BLaER1 treated with 17β-estradiol and CSF1 and Interleukin-3, amounts not matched to agents 10 nM and 100 nM (cell line): Measurements from ENCODE around the gene PCNX3.

Experiments used
- H3K27ac ChIP-seq, 11 experiments: shearing (Covaris generic); formaldehyde crosslinking; 2 replicates each; pipeline ENCODE4 v1.8.1; 2022
- H3K27me3 ChIP-seq, 11 experiments: shearing (Covaris generic); formaldehyde crosslinking; 2 replicates each; pipeline ENCODE4 v1.8.1; 2022
- H3K36me3 ChIP-seq, 11 experiments: shearing (Covaris generic); formaldehyde crosslinking; 2 replicates each; pipeline ENCODE4 v1.8.1; 2022
- H3K4me1 ChIP-seq, 10 experiments: shearing (Covaris generic); formaldehyde crosslinking; 2 replicates each; pipeline ENCODE4 v1.8.1; 2022
- H3K4me2 ChIP-seq, 11 experiments: shearing (Covaris generic); formaldehyde crosslinking; 2 replicates each; pipeline ENCODE4 v1.8.1; 2022
- H3K4me3 ChIP-seq, 10 experiments: shearing (Covaris generic); formaldehyde crosslinking; 2 replicates each; pipeline ENCODE4 v1.8.1; 2022
- H3K9ac ChIP-seq, 11 experiments: shearing (Covaris generic); formaldehyde crosslinking; 2 replicates each; pipeline ENCODE4 v1.8.1; 2022
- H3K9me3 ChIP-seq, 11 experiments: shearing (Covaris generic); formaldehyde crosslinking; replicated peaks in 1 of 11; 2 replicates each; pipeline ENCODE4 v1.8.1; 2022
- H4K20me1 ChIP-seq, 11 experiments: shearing (Covaris generic); formaldehyde crosslinking; 2 replicates each; pipeline ENCODE4 v1.8.1; 2022
- Cebpa-rat ChIP-seq, 11 experiments: shearing (Covaris generic); IDR thresholded peaks; 2 replicates each; pipeline ENCODE4 v1.8.1; 2022

The PCNX3 gene

DNA sequence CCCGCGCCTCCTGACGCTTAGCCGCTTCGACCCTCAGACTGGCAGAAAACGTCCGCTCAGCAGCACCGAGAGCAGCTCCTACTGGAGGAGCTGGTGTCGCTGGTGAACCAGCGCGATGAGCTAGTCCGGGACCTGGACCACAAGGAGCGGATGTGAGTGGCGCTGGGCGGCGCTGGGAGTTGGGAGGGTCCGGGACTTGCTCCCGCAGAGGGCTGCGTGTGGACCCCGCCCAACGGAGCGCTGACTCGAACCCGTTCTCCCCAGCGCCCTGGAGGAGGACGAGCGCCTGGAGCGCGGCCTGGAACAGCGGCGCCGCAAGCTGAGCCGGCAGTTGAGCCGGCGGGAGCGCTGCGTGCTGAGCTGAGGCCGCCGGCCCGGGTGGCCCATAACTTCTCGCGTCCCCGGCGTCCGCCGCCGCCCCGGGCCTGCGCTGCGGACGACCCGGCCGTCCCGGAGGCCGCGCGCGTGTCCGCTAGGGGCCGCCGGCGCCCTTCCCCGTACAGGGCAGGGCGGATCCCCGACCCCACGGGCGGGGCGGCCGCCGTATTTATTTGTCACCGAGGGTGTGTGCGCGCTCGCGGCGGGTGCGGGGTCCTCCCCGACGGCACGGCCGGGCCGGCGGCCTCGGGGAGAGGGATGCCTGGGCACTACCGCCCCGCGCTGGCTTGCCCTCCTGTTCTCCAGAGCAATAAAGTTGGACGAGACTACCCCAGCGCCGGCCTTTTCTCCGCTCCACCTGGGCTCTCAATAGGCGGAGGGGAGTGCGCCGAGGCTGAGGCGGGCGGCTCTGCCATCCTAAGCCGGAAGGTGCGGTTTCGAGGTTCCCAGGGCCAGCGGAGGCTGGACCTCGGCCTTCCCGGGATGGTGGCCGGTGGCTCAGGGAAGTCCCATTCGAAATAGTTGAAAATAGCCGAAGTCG, 23.4 kb upstream of the PCNX3 start:
- Histone ChIP-seq H3K36me3 (peaks cover 38 to 50% (median 44%) of the 10 kb centered on the region in 11 experiments), H4K20me1 (peaks cover 7 to 84% (median 33%) of the 10 kb centered on the region in 11 experiments; a peak in 18 of 22 replicates), H3K27me3 (no peaks in the 10 kb centered on the region), H3K4me1 (peaks cover 46 to 69% (median 61%) of the 10 kb centered on the region in 10 experiments), H3K9me3 (no peaks in the 10 kb centered on the region), H3K9ac (no peak overlapping the region), H3K4me3 (no peak overlapping the region), H3K4me2 (no peak overlapping the region; a peak in 1 of 22 replicates), H3K27ac (no peak overlapping the region)
- no peak for TF ChIP-seq Cebpa-rat (IDR thresholded peaks at IDR 0.05)

DNA sequence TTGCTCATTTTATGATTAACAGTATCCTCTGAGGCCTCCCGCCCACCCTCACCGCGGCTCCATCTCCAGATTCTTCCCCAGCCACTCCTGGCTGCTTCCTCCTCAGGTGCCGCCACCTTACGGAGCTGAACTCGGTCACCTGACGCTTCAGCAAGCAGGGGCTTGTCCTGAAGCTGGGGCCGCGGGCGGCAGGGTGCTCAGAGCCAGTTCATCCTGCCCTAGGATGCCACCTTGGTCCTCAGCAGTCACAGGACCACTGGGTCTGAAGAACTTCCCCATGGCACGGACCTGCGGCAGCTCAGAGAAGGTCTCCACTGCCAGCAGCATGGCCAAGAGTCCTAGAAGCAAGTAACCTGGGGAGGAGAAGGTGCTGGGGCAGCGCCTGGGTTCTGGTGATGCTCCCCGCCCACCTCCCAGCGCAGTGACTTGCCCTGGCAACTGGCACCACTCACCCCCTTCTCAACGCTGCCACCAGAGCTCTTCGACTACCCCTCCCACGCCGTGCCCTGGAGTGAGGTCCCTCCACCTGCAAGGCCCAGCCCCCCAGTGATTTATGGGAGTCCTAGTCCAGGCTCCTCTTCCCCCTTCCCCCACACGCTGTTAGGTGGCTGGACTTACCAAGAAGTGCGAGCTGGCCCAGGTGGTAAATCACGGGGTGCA, 22.6 kb upstream of the PCNX3 start:
- Histone ChIP-seq H3K4me3 (no peak overlapping the region), H4K20me1 (peaks cover 13 to 91% (median 36%) of the 10 kb centered on the region in 11 experiments; a peak in 19 of 22 replicates), H3K4me2 (peak overlapping the region in 3 of 11 experiments; percentile 31 to 51 (median 47); a peak in 4 of 22 replicates), H3K4me1 (peaks cover 38 to 68% (median 59%) of the 10 kb centered on the region in 10 experiments), H3K9me3 (no peaks in the 10 kb centered on the region), H3K27me3 (no peaks in the 10 kb centered on the region), H3K9ac (peak overlapping the region in 1 of 11 experiments; percentile 34; a peak in 1 of 22 replicates), H3K36me3 (peaks cover 44 to 56% (median 50%) of the 10 kb centered on the region in 11 experiments), H3K27ac (no peak overlapping the region)
- no peak for TF ChIP-seq Cebpa-rat (IDR thresholded peaks at IDR 0.05)

DNA sequence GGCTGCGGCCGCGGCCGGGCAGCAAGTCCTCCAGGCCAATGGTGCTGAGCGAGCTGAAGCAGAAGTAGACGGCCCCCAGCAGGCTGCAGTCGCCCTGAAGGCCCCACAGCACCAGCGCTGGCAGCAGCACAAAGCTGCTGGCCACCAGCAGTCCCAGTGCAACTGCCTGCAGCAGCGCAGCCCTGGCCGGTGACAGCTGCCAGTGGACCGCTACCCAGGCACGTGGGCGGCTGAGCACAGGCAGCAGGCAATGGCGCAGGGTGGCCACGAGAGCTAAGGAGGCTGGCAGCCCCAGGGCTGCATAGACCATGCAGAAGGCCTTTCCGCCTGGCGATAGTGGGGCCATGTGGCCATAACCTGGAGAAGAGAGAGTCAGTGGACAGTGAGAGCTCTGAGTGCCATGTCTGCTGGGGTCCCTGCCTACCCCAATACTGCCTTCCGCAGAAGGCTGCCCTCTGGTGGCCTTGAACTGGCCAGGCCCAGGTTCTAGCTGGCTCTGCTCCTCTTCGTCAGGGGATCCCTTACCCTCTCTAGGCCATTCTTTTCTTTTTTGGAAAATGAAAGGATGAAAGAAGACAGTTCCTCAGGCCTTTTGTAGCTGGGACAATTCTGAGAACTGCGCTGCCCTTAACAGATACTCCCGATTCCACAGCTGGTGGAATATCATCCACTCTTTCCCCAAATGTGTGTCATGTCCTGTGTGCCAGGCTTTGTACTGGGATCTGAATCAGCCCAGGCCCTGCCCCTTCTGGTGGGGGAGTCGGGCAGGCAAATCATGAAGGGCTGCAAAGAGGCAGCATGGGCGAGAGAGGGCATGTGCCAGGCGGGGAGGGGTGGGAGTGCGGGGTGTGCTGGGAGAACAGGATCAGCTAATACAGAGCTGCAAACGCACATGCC, 21.8 kb upstream of the PCNX3 start:
- Histone ChIP-seq H3K9me3 (no peaks in the 10 kb centered on the region), H3K4me2 (peak overlapping the region in 4 of 11 experiments; percentile 9 to 51 (median 39); a peak in 7 of 22 replicates), H3K4me1 (peaks cover 31 to 65% (median 53%) of the 10 kb centered on the region in 10 experiments), H3K9ac (peak overlapping the region in 5 of 11 experiments; percentile 2 to 34 (median 25); a peak in 3 of 22 replicates), H3K36me3 (peaks cover 52 to 64% (median 58%) of the 10 kb centered on the region in 11 experiments), H3K27me3 (no peaks in the 10 kb centered on the region), H4K20me1 (peaks cover 20 to 93% (median 33%) of the 10 kb centered on the region in 11 experiments; a peak in 19 of 22 replicates), H3K4me3 (no peak overlapping the region), H3K27ac (peak overlapping the region in 1 of 11 experiments; percentile 4; a peak in 1 of 22 replicates)
- TF ChIP-seq Cebpa-rat (IDR thresholded peaks at IDR 0.05), result no peak

DNA sequence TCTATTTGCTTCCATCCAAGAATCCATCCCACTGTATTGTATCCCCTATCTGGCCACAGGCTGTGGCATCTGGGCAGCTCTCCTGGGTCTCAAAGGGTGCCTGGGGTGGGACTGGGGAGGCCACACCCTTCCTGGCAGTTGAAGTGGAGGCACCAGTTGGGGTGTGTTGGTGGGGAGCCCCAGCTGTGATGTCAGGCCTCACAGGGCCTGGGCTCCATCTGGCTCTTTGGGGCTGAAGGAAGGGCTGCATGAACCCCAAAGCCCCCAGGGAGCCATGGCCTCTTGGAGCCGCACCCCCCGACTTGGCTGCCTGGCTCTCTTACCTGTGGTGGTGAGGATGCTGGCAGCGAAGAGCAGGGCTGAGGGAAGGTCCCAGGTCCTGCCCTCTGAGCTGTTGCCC, 20.4 kb upstream of the PCNX3 start:
- peaks cover 17 to 52% (median 40%) of the 10 kb centered on the region in 10 experiments for H3K4me1 ChIP-seq
- no peak overlapping the region; a peak in 1 of 20 replicates for H3K4me3 ChIP-seq
- H3K27ac ChIP-seq, result peak overlapping the region in 8 of 11 experiments; percentile 2 to 54 (median 42); a peak in 17 of 22 replicates
- H3K4me2 ChIP-seq, result peak overlapping the region; percentile 36 to 71 (median 55)
- no peaks in the 10 kb centered on the region for H3K9me3 ChIP-seq
- peak overlapping the region; percentile 8 to 66 (median 46); a peak in 13 of 22 replicates for H3K9ac ChIP-seq
- no peak for TF ChIP-seq Cebpa-rat (IDR thresholded peaks at IDR 0.05)
- peaks cover 15 to 92% (median 35%) of the 10 kb centered on the region in 11 experiments; a peak in 18 of 22 replicates for H4K20me1 ChIP-seq
- no peaks in the 10 kb centered on the region for H3K27me3 ChIP-seq
- peaks cover 56 to 70% (median 62%) of the 10 kb centered on the region in 11 experiments for H3K36me3 ChIP-seq

DNA sequence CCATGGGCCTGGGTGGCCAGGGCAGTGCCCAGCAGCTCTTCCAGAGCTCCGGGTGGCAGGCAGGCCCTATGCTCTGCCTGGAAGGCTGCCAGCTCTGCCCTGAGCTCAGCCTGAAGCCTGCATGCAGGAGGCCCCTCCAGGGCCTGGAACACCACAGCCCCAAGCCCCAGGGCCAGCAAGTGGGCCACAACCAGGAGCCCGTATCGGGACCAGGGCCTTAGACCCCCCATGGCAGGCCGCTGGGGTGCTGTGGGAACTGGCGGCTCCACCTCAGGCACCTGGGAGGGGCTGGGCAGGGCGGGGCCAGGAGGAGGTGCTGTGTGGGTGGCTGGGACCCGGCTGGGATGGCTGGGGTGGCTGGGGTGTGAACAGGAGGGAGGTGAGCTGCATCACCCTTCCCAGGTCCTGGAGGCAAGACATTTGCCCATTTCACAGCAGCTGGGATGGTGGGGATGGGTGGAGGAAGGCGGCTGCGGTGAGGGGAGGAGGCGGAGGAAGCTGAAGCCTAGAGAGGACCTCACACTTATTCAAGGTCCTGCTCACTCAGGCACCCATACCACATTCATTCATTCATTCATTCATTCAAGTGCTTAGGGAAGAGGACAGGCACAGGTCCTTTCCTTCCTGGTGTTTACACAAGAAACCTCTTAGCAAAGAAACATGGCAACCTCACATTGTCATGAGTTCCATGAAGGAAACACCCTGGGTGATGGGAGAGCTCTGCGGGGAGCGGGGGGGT, 19.9 kb upstream of the PCNX3 start, which contains the start of gene KCNK7:
KCNK7 (minus strand) TSS at position 258 of the 739 bp plus-strand sequence; CDS start at position 230, 28 bp downstream.
- Histone ChIP-seq H3K27me3 (no peaks in the 10 kb centered on the region), H4K20me1 (peaks cover 15 to 93% (median 36%) of the 10 kb centered on the region in 11 experiments; a peak in 17 of 22 replicates), H3K4me1 (peaks cover 16 to 49% (median 38%) of the 10 kb centered on the region in 10 experiments), H3K4me2 (peak within 1 kb of the TSS; percentile 36 to 71 (median 55)), H3K9ac (peak within 1 kb of the TSS; percentile 8 to 66 (median 46); a peak in 14 of 22 replicates), H3K27ac (peak within 1 kb of the TSS in 8 of 11 experiments; percentile 2 to 54 (median 46); a peak in 17 of 22 replicates), H3K9me3 (no peaks in the 10 kb centered on the region), H3K36me3 (peaks cover 55 to 69% (median 62%) of the 10 kb centered on the region in 11 experiments), H3K4me3 (no peak within 1 kb of the TSS; a peak in 1 of 20 replicates)
- no peak for TF ChIP-seq Cebpa-rat (IDR thresholded peaks at IDR 0.05)

DNA sequence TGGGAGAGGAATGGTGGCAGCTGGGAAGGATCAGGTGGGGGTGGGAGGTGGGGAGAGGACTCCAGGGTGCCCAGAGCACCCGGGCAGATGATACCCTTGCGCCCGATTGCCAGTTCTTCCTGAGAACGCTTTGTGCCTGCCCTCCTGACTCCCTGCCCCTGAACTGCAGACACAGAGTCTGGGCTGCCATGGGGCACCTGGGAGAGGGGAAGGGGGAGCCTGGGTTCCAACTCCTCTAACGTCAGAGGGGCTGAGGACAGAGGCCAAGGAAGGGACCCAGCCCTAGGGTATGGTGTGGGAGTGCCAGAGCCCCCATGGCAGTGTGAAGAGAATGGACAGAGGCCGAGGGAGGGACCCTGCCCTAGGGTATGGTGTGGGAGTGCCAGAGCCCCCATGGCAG, 19.1 kb upstream of the PCNX3 start:
- H3K9ac ChIP-seq, result no peak overlapping the region
- H3K27ac ChIP-seq, result peak overlapping the region in 5 of 11 experiments; percentile 28 to 50 (median 40); a peak in 6 of 22 replicates
- H3K9me3 ChIP-seq, result no peaks in the 10 kb centered on the region
- H3K36me3 ChIP-seq, result peaks cover 55 to 70% (median 61%) of the 10 kb centered on the region in 11 experiments
- peaks cover 15 to 93% (median 40%) of the 10 kb centered on the region in 11 experiments; a peak in 17 of 22 replicates for H4K20me1 ChIP-seq
- no peaks in the 10 kb centered on the region for H3K27me3 ChIP-seq
- no peak overlapping the region for H3K4me3 ChIP-seq
- TF ChIP-seq Cebpa-rat (IDR thresholded peaks at IDR 0.05), result no peak
- peaks cover 16 to 49% (median 38%) of the 10 kb centered on the region in 10 experiments for H3K4me1 ChIP-seq
- H3K4me2 ChIP-seq, result peak overlapping the region in 5 of 11 experiments; percentile 13 to 42 (median 33); a peak in 6 of 22 replicates

DNA sequence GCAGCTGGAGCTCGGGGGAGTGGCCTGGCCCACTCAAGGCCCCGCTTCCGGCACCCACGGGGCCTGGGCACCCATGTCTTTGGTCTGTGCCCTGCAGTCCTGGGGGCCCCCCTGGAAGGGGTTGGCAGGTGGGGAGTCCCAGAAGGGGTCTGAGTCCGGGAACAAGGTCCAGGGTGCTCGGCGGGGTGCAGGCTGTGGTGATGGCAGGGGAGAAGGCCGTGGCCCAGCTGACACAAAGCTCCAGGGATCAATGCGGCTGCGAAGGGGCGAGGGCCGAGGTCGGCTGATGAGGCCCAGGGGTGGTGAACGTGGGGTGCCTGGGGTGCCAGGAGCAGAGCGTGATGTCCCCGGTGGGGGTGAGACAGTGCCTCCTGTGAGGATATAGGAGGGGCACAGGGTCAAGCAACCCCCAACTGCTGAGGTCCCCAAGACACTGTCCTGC, 17.3 kb upstream of the PCNX3 start:
- Histone ChIP-seq H3K4me3 (no peak overlapping the region), H3K27me3 (no peaks in the 10 kb centered on the region), H3K36me3 (peaks cover 51 to 71% (median 61%) of the 10 kb centered on the region in 11 experiments), H4K20me1 (peaks cover 14 to 93% (median 35%) of the 10 kb centered on the region in 11 experiments; a peak in 18 of 22 replicates), H3K4me1 (peaks cover 25 to 48% (median 40%) of the 10 kb centered on the region in 10 experiments), H3K9ac (0 out of 22 replicates have a peak overlapping the region, but pooled peaks of 1 of the 11 experiments have one; percentile 2), H3K27ac (no peak overlapping the region; a peak in 1 of 22 replicates), H3K4me2 (peak overlapping the region in 1 of 11 experiments; percentile 42; a peak in 1 of 22 replicates), H3K9me3 (no peaks in the 10 kb centered on the region)
- TF ChIP-seq Cebpa-rat (IDR thresholded peaks at IDR 0.05), result no peak
